HG02642 (cell line): Measurements from ENCODE around the gene CHODL.

Experiments used
- ATAC-seq: cut with Tn5 transposase; IDR thresholded peaks from one replicate; pipeline ENCODE4 v1.9.1; 2021; ENCODE audit warnings: mild to moderate bottlenecking; ENCODE audit not compliant: unreplicated experiment, poor library complexity

The CHODL gene

GRCh38 chr21:18244671-18245463, at the start of gene CHODL:
TSS of gene CHODL (plus strand) at chr21:18244833. CDS start at chr21:18245224, 391 bp downstream.
- ATAC-seq = no peak

GRCh38 chr21:18204931-18205330, 39.7 kb upstream of the CHODL start:
- ATAC-seq = no peak

DNA sequence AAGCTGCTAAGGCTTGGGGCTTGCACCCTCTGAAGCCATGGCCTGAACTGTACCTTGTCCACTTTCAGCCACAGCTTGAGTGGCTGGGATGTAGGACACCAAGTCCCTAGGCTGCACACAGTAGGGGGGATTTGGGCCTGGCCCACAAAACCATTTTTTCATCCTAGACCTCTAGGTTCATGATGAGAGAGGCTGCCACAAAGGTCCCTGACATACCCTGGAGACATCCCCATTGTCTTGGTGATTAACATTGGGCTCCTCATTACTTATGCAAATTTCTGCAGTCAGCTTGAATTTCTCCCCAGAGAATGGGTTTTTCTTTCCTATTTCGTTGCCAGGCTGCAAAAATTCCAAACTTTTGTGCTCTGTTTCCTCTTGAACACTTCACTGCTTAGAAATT, 26.3 kb upstream of the CHODL start:
- ATAC-seq = no peak

DNA sequence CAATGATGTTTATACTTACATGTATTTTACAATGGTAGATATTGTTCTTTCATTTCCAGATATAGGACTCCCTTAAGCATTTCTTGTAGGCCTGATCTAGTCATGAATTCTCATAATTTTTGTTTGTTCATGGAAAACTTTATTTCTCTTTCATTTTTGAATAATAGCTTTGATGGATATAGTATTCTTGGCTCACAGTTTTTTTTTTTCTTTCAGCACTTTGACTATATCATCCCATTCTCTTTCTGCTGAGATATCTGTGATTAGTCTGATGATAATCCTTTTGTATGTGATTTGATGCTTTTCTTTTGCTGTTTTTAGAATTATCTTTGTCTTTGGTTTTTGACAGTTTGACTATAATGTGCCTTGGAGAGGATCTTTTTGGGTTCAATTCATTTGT, 24.1 kb upstream of the CHODL start:
- ATAC-seq = no peak

DNA sequence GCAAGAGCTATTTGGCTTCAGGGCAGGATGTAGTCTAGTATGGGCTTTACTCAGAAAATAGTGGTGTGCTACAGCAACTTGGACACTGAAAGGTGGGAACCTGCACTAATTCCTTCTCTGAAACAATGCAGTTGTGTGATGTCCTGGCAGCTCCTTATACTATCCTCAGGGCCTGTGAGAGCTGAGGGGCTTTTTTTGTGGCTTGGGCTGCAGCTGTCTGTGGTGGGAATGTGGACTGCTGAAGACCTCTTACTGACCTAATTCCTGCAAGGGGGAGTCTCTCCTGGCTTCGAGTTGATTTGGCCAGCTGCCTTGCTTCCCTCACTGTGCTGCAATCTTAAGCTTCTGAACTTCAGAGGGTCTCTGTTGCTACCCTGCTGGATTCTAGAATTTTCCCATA, 22.3 kb upstream of the CHODL start:
- no peak for ATAC-seq

GRCh38 chr21:18228060-18228739, 16.4 kb upstream of the CHODL start:
- no peak for ATAC-seq

GRCh38 chr21:18235545-18235944, 9.1 kb upstream of the CHODL start:
- ATAC-seq = no peak

- ATAC-seq = no peak
Measured at GRCh38 chr21:18245464-18245967, 883 bp downstream of the CHODL start.

GRCh38 chr21:18248171-18248570, 3.5 kb downstream of the CHODL start:
- no peak for ATAC-seq

GRCh38 chr21:18249672-18250071, 5.0 kb downstream of the CHODL start:
- ATAC-seq = no peak

DNA sequence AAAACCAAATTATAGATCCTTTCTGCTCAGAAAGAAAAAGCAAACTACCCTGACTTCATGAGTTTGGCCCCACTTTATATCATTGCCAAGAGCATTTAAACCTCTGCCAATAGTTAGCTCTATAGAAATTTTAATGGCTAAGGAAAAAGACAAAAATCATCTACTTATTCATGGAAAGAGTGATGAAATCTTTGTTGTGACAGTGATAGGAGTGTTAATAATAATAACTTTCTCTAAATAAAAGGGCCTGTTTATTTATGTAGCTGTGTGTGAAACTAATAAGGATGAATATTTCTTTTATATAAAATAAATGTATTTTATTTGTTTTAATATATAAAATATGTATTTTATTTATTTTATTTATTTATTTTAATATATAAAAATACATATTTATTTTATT, 6.4 kb downstream of the CHODL start:
- no peak for ATAC-seq

DNA sequence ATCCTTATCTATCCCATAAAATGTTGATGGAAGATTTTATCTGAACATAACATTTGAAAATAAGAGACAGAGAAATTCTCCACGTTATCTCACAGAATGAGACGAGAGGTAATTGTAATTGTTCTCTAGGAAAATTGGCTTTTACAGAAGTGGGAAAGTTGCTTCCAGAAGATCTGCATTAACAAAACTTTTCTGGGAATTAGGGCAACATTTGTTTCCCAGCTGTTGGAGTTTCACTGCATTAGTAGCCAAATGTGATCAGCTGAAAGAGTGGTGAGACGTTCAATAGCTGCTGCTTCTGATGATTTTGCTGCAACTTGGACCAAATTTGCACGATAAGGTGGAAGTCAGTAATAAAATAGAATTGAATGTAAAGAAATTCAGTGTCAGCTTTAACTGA, 7.6 kb downstream of the CHODL start:
- ATAC-seq = no peak

DNA sequence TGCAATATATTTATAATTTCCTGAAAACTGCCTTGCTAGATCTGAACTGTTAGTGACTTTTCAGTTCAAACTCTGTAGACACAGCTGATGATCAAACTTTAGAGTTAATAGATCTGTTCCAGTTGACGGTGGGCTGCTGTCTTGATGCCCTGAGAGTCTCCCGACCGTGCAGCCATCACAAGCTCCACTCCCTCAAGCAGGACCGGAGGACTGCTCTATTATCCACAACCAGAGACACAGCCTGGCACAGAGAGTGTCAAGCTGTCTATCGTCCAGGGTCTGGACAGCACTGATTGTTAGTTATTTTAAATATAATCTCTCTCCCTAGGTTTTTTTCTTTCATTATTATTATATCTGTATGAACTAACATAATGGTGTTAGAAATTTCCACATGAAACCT, 8.0 kb downstream of the CHODL start:
- no peak for ATAC-seq

DNA sequence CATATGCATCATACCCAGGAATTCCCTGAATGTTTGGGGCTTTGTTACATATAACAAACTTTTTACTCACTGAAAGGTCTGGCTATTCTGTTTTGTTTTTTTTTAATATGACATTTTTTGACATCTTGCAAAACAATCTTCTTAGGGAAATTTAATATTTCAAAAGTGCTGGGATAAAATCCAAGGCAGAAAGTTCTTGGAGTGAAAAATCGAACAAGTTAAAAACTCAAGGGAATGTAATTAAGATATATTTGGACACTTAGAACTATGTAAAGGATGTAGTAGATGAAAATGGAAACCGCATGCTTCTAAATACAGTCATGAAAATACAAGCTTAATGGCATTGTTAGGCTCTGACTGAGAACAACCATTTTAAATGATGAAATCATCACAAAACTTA, 8.6 kb downstream of the CHODL start:
- ATAC-seq = no peak

DNA sequence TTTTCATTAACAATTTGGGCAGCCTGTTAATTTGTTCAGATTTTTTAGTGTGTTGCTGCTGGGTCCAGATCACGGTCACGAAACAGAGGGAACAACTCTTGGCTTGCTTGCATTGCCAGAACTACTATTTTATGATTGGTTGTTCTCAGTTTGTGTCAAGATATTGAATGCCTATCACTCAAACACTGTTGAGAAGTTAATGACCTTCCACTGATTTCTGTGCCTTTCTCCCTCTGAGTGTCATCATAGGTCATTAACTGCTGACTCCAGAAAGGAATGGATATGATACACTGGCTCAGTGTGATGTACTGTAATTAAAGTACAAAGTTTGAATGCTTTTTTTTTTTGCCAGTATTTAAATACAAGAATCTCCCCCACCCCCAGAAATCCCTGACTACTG, 9.2 kb downstream of the CHODL start:
- ATAC-seq = no peak

DNA sequence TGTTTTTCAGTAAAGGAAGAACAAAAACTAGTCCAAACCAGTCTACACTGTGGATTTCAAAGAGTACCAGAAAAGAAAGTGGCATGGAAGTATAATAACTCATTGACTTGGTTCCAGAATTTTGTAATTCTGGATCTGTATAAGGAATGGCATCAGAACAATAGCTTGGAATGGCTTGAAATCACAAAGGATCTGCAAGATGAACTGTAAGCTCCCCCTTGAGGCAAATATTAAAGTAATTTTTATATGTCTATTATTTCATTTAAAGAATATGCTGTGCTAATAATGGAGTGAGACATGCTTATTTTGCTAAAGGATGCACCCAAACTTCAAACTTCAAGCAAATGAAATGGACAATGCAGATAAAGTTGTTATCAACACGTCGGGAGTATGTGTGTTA, 21.3 kb downstream of the CHODL start:
- no peak for ATAC-seq

DNA sequence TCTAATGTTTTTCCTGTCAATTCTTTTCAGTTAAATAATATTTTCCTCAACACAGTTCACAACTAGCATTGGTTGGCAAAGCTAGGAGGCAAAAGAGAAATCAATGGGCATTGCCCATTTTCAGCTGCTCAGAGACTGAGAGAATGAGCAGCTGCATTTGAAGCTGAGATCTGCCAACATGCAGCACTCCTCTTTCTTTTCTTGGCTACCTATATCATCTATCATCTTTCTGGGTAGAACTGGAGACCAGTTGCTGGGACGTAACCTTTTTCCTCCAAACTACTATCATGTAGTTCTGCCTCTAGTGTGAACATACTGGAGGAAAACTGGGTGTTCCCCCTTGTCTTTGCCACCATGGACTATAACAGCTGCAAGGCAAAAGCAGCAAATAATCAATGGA, 22.9 kb downstream of the CHODL start:
- no peak for ATAC-seq

DNA sequence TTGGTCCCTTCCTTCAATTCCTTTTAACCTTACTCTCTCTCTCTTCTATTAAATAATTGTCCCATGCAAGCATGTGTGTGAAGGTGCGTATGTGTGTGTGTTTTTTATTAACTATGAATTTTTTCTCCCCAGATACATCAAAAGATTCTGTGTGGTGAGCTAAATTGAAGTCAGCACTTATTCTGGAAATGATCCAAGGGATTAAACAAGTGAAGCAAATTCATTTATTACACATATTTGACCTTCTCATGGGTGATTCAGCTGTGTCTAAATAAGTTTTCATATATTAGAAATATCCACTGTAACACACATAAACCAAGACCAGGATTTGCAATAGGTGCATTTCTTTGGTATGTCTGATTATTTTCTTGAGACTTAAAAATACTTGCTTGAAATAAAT, 24.3 kb downstream of the CHODL start:
- no peak for ATAC-seq

GRCh38 chr21:18269856-18270255, 25.2 kb downstream of the CHODL start:
- no peak for ATAC-seq

- ATAC-seq = no peak
Measured at GRCh38 chr21:18273400-18273799, 28.8 kb downstream of the CHODL start.

- no peak for ATAC-seq
Measured at GRCh38 chr21:18274370-18274769, 29.7 kb downstream of the CHODL start.

- ATAC-seq = no peak
Measured at GRCh38 chr21:18275781-18276180, 31.1 kb downstream of the CHODL start.
